ENCODE results near the gene TMEM117. TPM values are rescaled to one million over a fixed set of nuclear protein-coding genes. Genes with fewer than 3 reads are reported as not detected.

TMEM117 gene
- total and polyA plus RNA-seq, 10 of the 15 experiments (the other 5 are each of a cell fraction or from before 2014, with no cell fraction given), result 3.1 to 8.2 (median 6.1) TPM

- ATAC-seq, result no peak
- H3K79me2 ChIP-seq (ENCODE audit: control insufficient read depth, insufficient read depth, low read length), result no peaks in the 10 kb centered on the region
- no peak overlapping the region for H3K9ac ChIP-seq (ENCODE audit: control insufficient read depth, insufficient read depth, low read length)
- H2AFZ ChIP-seq (ENCODE audit: control insufficient read depth, low read depth, low read length), result no peak overlapping the region
- no peaks in the 10 kb centered on the region for H3K36me3 ChIP-seq (ENCODE audit: control insufficient read depth in 2 of 2, insufficient read depth in 2 of 2, low read length in 1 of 2)
- no peaks in the 10 kb centered on the region for H4K20me1 ChIP-seq (ENCODE audit: control insufficient read depth, insufficient read depth)
- in situ Hi-C loops (cut with MboI) (no loop called here), intact Hi-C loops (cut with micrococcal nuclease; ENCODE audit: unreplicated experiment) (no loop called here)
- H3K4me1 ChIP-seq (ENCODE audit: control insufficient read depth, insufficient read depth, low read length), result no peaks in the 10 kb centered on the region
- no TSS peak for BruUV-seq (replicated peaks)
- ChIA-PET CTCF (interaction anchor here (0.9 to 1.1 kb wide), 2 partner anchors 10 to 109 kb away, joined by 3 to 5 read pairs; no protein-coding TSS in a partner anchor), RAD21 (ENCODE audit: unreplicated experiment) (interaction anchor here (0.9 kb wide), 1 partner anchor 109 kb away, joined by 4 read pairs; no protein-coding TSS in a partner anchor), SMC1A (ENCODE audit: uncharacterized antibody, unreplicated experiment) (interaction anchor here (1.1 kb wide), 1 partner anchor 16 kb away, joined by 3 read pairs; no protein-coding TSS in a partner anchor), POLR2A (interaction anchor here (1.0 kb wide), 1 partner anchor 31 kb away, joined by 3 read pairs; no protein-coding TSS in a partner anchor)
- WGBS (ENCODE audit: insufficient coverage, insufficient replicate concordance, low lambda C conversion rate, missing lambda C conversion rate), result 96% methylated on average over 2 of the region's 2 CpGs
- H3K4me2 ChIP-seq (ENCODE audit: control insufficient read depth, insufficient read depth), result no peak overlapping the region
- no peak for FAIRE-seq
- no peak overlapping the region for H3K4me3 ChIP-seq
- no peaks in the 10 kb centered on the region for H3K27me3 ChIP-seq (replicated peaks in 1 of 2; ENCODE audit: control insufficient read depth in 2 of 2, insufficient read depth in 2 of 2, low read length in 1 of 2)
- H3K27ac ChIP-seq (ENCODE audit: control insufficient read depth, insufficient read depth), result no peak overlapping the region
- H3K9me3 ChIP-seq (replicated peaks; ENCODE audit: control insufficient read depth, insufficient read depth, low read length), result no peaks in the 10 kb centered on the region
- no peak for TF ChIP-seq NFYA (IDR thresholded peaks at IDR 0.05; ENCODE audit: borderline replicate concordance, low read depth, low read length)
- no peak for TF ChIP-seq PBX3 (IDR thresholded peaks at IDR 0.05; ENCODE audit: insufficient replicate concordance, low read depth, low read length)
- TF ChIP-seq RELA (IDR thresholded peaks at IDR 0.05; ENCODE audit: borderline replicate concordance, partially characterized antibody), result no peak
- no peak for TF ChIP-seq PAX5 (IDR thresholded peaks at IDR 0.05; ENCODE audit: borderline replicate concordance, low read depth, low read length)
- TF ChIP-seq HDAC6 (IDR thresholded peaks at IDR 0.05; ENCODE audit: unreplicated experiment), result no peak
- DNase-seq (ENCODE audit: low read depth, low spot score), result no peak
Measured at GRCh38 chr12:43887397-43887796, 51.5 kb downstream of the TMEM117 start.
